Adipose tissue (tissue), 3 donors: ENCODE results near the gene SLC16A8. TPM values are rescaled to one million over a fixed set of nuclear protein-coding genes. Genes with fewer than 3 reads are reported as not detected.

Source experiments
- H3K27ac ChIP-seq: one replicate; pipeline ENCODE4 v1.5.1; 2013; ENCODE audit warnings: low read depth, low read length
- WGBS, 3 donors: extraction: QIAGEN DNeasy Blood & Tissue Kit; methylation state at CpG; one replicate each; pipeline ENCODE4 v1.1.7; 2013; 5-methylcytosine and 5-hydroxymethylcytosine counted together
- polyA plus RNA-seq, 3 donors: library from polyadenylated mRNA; stranded (reverse); fragments of 200-250 nt; gene quantifications; one replicate each; pipeline ENCODE4 v1.2.3, GENCODE V29; 2013
- donor health status: healthy with polysubstance abuse.
- donor health status: Bipolar disorder and iron deficiency.
- donor health status: healthy.

The SLC16A8 gene
- polyA plus RNA-seq, 3 donors: 0.21 to 0.34 (median 0.31) TPM

DNA sequence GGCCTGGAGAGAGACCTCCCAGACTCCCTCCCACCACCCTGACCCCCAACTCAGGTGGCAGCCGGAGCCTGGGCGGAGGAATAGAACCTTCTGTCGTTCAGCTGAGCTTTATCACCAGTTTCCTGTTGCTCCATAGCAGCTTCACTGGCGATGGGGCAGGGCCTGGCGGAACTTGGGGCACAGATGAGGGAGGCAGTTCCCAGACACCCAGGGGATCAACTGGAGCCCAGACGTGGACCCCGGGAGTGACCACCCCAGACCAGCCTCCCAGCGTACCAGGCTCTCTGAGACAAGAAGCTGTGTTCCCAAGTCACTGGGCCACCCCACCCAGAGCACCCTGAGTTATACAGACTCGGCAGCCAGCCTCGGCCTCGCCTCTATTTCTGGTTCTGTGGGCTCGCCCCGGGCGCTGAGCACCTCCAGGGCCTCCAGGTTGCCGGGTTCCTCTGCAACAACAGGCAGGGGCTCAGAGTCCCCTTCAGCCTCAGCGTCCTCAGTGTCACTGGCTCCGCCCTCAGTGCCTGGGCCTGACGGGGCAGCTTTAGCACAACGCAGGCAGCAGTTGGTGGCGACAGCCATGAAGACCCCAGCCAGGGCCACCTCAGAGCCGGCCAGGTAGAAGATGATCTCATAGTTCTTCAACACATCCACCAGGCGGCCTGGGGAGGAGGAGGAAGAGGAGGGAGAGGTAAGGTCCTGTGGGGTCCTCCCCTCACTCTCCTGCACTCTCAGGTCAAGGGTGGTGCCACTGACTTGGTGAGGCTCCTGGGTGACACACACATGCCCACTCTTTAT, 5.7 kb downstream of the SLC16A8 start:
- H3K27ac ChIP-seq: no peak overlapping the region
- WGBS, 3 donors: 72 to 77% (median 73%) methylated on average over 22 of the region's 22 CpGs

DNA sequence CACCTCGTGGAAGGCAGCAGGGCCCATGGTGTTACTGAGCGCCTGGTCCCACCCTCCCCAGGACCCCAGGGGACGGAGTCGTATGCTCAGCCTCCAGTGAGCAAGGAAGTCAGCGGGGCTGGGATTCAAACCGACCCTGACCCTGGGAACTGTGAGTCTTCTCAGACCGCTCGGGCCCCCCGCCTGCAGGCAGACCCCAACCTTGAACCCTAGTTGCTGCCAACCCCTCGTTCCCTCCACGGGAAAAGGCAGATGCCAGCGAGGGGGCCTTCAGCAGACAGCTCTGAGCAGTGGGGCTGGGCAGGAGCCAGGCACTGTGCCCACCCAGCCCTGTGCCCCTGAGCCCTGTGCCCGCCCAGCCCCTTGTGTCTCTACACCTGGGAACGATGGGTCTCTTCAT, 6.4 kb downstream of the SLC16A8 start:
- 65 to 83% (median 79%) methylated on average over 14 of the region's 14 CpGs for WGBS, 3 donors

GRCh38 chr22:38077096-38077495, 6.9 kb downstream of the SLC16A8 start:
- no peak overlapping the region for H3K27ac ChIP-seq
- 73 to 83% (median 81%) methylated on average over 12 of the region's 12 CpGs for WGBS, 3 donors

More for the DNA sequence above, 6.4 kb downstream of the SLC16A8 start:
- H3K27ac ChIP-seq: no peak overlapping the region

GRCh38 chr22:38075961-38076360, 8.0 kb downstream of the SLC16A8 start:
- 79 to 91% (median 88%) methylated on average over 13 of the region's 13 CpGs for WGBS, 3 donors
- no peak overlapping the region for H3K27ac ChIP-seq

DNA sequence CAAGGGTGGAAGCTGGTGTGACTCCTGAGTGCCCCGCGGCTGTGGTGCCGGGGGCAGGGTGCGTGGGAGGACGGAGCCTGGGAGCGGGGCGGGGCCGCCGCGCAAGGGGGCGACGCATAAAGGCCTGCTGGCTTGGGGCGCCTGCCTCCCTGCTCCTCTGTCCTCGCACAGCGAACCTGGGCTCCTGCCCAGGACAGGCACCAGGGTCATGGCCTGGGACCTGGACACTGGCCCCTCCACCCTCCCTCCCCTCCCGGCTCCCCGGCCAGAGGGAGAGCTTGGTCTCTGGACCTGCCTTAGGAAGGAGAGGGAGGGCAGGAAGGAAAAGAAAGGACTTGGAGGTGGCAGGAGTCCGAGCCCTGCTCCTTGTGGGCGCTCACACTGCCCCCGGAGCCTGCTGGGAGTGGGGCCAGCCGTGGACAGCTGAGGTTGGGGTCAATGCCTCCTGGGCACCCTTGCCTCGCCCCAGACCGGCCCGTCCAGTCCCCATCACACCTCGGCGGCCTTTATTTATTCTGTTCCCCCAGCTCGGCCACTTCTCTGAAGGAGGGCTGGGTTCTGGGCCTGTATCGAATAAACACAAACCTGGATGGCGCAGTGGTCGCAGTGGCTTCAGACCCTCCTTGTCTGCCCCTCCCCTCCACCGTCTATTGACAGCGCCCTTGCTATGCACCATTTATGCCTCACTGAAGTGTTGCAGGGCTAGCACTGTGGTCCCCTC, 8.7 kb downstream of the SLC16A8 start:
- 92 to 95% (median 92%) methylated on average over 19 to 32 of the region's 32 CpGs for WGBS, 3 donors

GRCh38 chr22:38074181-38075104, 9.5 kb downstream of the SLC16A8 start:
- H3K27ac ChIP-seq: no peak overlapping the region
- 90 to 91% (median 90%) methylated on average over 46 to 47 of the region's 47 CpGs for WGBS, 3 donors

More for the DNA sequence above, 8.7 kb downstream of the SLC16A8 start:
- H3K27ac ChIP-seq: no peak overlapping the region

DNA sequence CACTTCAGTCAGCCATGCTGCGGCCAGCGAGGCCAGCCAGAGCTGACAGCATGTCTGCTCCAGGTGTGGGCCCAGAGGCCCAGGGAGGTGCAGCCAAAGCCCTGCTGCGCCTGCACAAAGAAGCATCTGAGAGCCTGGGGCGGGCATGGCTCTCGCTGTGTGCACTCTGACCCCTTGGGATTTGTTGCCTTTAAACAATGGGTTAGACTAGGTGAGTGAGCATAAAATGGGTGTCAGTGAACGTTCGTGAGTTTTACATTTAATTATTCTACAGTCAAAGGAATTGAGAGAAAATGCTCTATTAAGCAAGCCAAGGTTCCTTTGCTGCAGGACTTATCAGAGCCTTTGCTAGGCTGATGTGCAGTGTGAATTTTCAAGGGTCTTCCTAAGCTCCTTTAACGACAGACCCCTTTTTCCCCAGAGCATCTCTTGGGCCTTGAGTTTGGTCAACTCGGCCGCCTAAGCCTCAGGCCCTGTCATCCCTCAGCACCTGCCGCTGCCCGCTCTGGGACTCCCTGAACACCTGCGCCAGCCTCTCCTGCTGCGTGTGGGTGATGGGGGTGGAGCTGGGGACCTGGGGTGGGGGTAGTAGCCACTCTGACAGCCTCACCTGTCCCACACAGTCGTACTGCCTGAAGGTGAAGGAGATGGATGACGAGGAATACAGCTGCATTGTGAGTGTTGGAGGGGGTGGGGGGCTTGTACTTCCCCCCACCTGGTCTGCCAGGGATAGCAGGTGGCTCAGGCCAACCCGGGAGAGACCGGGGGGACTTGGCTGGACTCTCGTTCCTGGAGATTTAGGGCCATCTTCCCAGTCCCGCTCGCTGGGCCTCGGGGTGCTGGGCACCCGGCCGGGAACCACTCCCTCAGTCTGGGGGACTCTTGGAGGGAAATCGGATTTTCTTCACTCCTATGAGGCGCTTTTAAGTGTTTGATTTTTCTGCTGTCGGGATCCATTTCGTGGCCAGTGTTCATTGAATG, 10.5 kb downstream of the SLC16A8 start:
- H3K27ac ChIP-seq: no peak overlapping the region
- 94 to 96% (median 94%) methylated on average over 28 of the region's 28 CpGs for WGBS, 3 donors

DNA sequence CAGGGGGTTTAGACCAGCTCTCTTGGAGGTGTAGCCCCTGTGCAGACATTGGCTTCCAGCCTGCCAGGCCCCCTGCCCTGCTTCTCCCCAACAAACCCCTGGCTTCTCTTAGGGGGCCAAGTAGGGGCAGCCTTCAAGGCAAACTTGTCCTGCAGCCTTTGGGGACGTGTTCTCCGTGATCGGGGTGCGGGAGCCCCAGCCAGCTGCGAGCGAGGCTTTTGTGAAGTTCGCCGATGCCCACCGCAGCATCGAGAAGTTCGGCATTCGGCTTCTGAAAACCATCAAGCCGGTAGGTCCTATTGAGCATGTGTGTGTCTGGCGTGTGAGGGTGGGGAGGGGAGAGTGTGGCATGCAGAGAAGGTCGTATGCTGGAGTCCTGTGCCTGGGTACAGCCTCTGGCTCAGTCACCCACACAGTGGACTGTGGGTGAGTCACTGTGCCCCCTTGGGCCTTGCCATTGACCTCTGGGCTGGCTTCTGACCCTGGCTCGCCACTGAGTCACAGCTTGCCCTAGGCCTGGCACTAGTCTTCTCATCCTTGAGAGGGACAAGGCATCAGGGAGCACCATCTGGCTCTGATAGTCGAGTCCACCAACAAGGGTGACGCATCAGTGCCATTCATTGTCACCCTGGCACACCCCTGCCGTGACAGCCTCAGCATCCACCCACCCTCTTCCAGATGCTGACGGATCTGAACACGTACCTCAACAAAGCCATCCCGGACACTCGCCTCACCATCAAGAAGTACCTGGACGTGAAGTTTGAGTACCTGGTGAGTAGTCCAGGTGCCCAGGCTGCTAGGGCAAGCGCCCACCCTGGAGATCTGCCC, 11.4 kb downstream of the SLC16A8 start:
- H3K27ac ChIP-seq: no peak overlapping the region
- 94 to 95% (median 95%) methylated on average over 25 of the region's 25 CpGs for WGBS, 3 donors

GRCh38 chr22:38071421-38072321, 12.3 kb downstream of the SLC16A8 start:
- no peak overlapping the region for H3K27ac ChIP-seq
- WGBS, 3 donors: 86 to 94% (median 91%) methylated on average over 21 to 22 of the region's 22 CpGs

DNA sequence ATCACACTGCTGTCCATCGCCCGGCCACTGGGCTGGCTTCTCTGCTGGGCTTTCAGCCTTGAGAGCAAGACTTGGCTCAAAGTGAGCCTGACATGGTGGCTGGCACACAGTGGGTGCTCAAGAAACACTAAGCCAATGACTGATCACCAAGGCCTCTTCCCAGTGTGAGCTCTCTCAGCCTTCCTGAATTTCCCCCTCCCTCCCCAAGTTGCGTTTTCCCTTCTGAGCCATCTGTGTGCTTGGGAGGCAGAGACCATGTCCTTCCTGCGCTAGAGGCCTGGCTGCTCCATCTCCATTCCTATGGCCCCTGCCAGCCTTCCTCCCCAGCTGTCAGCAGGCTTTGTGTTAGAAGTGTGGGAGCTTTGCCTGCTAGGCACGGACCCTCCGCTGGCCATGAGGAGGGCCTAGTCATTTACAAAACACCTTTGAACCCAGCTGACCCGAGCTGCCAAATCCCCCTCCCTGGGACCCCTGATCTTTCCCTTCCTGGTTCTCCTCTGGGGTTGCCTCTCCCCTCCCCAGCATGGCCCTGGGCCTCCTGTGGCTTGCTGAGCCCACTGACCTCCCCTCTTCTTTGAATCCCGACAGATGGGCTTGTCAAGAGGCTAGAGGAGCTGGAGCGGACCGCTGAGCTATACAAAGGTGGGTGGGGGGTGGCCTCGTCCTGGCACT, 13.6 kb downstream of the SLC16A8 start:
- H3K27ac ChIP-seq: no peak overlapping the region
- 88 to 90% (median 89%) methylated on average over 11 of the region's 11 CpGs for WGBS, 3 donors

GRCh38 chr22:38069372-38070249, 14.4 kb downstream of the SLC16A8 start:
- H3K27ac ChIP-seq: no peak overlapping the region
- WGBS, 3 donors: 68 to 77% (median 74%) methylated on average over 21 of the region's 21 CpGs

- 90 to 94% (median 90%) methylated on average over 12 to 13 of the region's 13 CpGs for WGBS, 3 donors
Observed at GRCh38 chr22:38068641-38069371, 15.2 kb downstream of the SLC16A8 start.

GRCh38 chr22:38067761-38068360, 16.1 kb downstream of the SLC16A8 start:
- no peak overlapping the region for H3K27ac ChIP-seq
- 88 to 92% (median 88%) methylated on average over 13 of the region's 13 CpGs for WGBS, 3 donors

More at GRCh38 chr22:38068641-38069371, 15.2 kb downstream of the SLC16A8 start:
- H3K27ac ChIP-seq: no peak overlapping the region
